H1 (cell line): ENCODE data around the gene GABPA. TPM values are rescaled to one million over a fixed set of nuclear protein-coding genes. Genes with fewer than 3 reads are reported as not detected.

Experiments used
- CHD1 ChIP-seq: IDR thresholded peaks from 2 replicates; pipeline ENCODE4 v1.6.1; 2012; ENCODE audit warnings: low read depth, low read length, improper control_type of control experiment
- CTBP2 ChIP-seq: IDR thresholded peaks from 2 replicates; pipeline ENCODE4 v1.7.0; 2011; ENCODE audit warnings: borderline replicate concordance, mild to moderate bottlenecking, moderate library complexity, mixed read lengths, low read length; ENCODE audit not compliant: insufficient read depth, insufficient read length
- RXRA ChIP-seq: IDR thresholded peaks from 2 replicates; pipeline ENCODE4 v1.6.1; 2011; ENCODE audit warnings: low read depth, mild to moderate bottlenecking, low read length, moderate library complexity; ENCODE audit not compliant: insufficient read depth
- polyA plus RNA-seq, 7 experiments: library from polyadenylated mRNA; depleted of rRNA in 3 of 7; stranded (reverse) in 5 of 7; unstranded in 2 of 7; fragments of >200 nt in 5 of 7; fragments of 200-250 nt in 2 of 7; gene quantifications; 1 replicate in 5 of 7; 2 replicates in 1 of 7; 4 replicates in 1 of 7; pipeline versions ENCODE4 v1.2.1 to v1.2.3, GENCODE V29; 2011 to 2013; ENCODE audit warnings: missing spikeins in 2 of 7, mixed read lengths in 2 of 7
- total RNA-seq: library from RNA; stranded (reverse); fragmentation: NEBNext Ultra II Directional; extraction: Animal tissue kit (Norgen Biotek cat#: 25700); gene quantifications from 2 replicates; pipeline ENCODE4 v1.2.1, GENCODE V29; 2021

GABPA gene
- total and polyA plus RNA-seq, 2 of the 8 experiments (the other 6 are each of a cell fraction or from before 2014, with no cell fraction given), result 5.2 to 22.2 TPM

- TF ChIP-seq CTBP2 (no peak), RXRA (no peak), CHD1 (no peak)
Measured at GRCh38 chr21:25688275-25689155, 46.3 kb upstream of the GABPA start (continued).
